C4-2B (cell line): Measurements from ENCODE around the gene MCRIP1.

Experiments used
- CTCF ChIP-seq: fragments of 450-650 bp; conservative IDR thresholded peaks from 2 replicates; pipeline ENCODE4 v1.5.1; 2017; ENCODE audit warnings: mild to moderate bottlenecking
- ZFX ChIP-seq: fragments of 450-650 bp; IDR thresholded peaks from 2 replicates; pipeline ENCODE4 v1.6.1; 2017

GRCh38 chr17:81863123-81863675 lies 30.1 kb upstream of the MCRIP1 start:
- TF ChIP-seq CTCF (no peak), ZFX (no peak)
